ENCODE data around the gene CARD10. TPM values are rescaled to one million over a fixed set of nuclear protein-coding genes. Genes with fewer than 3 reads are reported as not detected.
A peak's percentile ranks its signal among the peaks of the same experiment; 100 is the strongest.

CARD10 gene
- polyA plus RNA-seq, 1 of the 3 experiments (the other 2 are of a cell fraction) = 14.5 TPM

GRCh38 chr22:37459206-37459605 lies 60.0 kb downstream of the CARD10 start:
- TF ChIP-seq JUND (IDR thresholded peaks at IDR 0.05) (no peak), NFIC (IDR thresholded peaks at IDR 0.05; ENCODE audit: borderline replicate concordance) (no peak), RFX5 (IDR thresholded peaks at IDR 0.05; ENCODE audit: low read length) (no peak), TEAD4 (IDR thresholded peaks at IDR 0.05; ENCODE audit: borderline replicate concordance, insufficient read depth) (no peak), CTCF (IDR thresholded peaks at IDR 0.05) (no peak)
- ChIA-PET CTCF (interaction anchor here (0.7 to 9.3 kb wide), 13 partner anchors 10 to 199 kb away, joined by 3 to 203 read pairs (median 9); partner anchors contain the start of gene ELFN2), POLR2A (no interaction called here)
- no peak overlapping the region for H3K9ac ChIP-seq
- H2AFZ ChIP-seq (ENCODE audit: low read depth) = no peak overlapping the region
- H3F3A ChIP-seq (replicated peaks; ENCODE audit: insufficient read depth) = peaks cover 11% of the 10 kb centered on the region
- peaks cover 16 to 23% of the 10 kb centered on the region in 2 experiments; a peak in 2 of 4 replicates for H3K4me1 ChIP-seq (ENCODE audit: control insufficient read depth in 1 of 2, insufficient read depth in 2 of 2, low read depth in 1 of 2, low read length in 1 of 2)
- H3K9me3 ChIP-seq = no peaks in the 10 kb centered on the region
- no peaks in the 10 kb centered on the region for H3K36me3 ChIP-seq (replicated peaks in 1 of 2; ENCODE audit: control insufficient read depth in 1 of 2, insufficient read depth in 2 of 2, low read length in 1 of 2)
- no peak overlapping the region for H3K4me2 ChIP-seq
- H3K27me3 ChIP-seq (ENCODE audit: insufficient read depth) = no peaks in the 10 kb centered on the region
- no peaks in the 10 kb centered on the region for H3K9me2 ChIP-seq
- H3K27ac ChIP-seq (ENCODE audit: low read depth in 2 of 2, low read length in 1 of 2) = no peak overlapping the region
- H4K20me1 ChIP-seq (ENCODE audit: insufficient read depth) = no peaks in the 10 kb centered on the region
- no peaks in the 10 kb centered on the region for H3K79me2 ChIP-seq (ENCODE audit: insufficient read depth)
- no peak for DNase-seq
- H3K4me3 ChIP-seq (ENCODE audit: low read depth in 2 of 2, low read length in 1 of 2) = no peak overlapping the region
- 75% methylated on average over 9 of the region's 9 CpGs for WGBS (ENCODE audit: low lambda C conversion rate)

- no peaks in the 10 kb centered on the region for H3K9me2 ChIP-seq
- TF ChIP-seq RFX5 (IDR thresholded peaks at IDR 0.05; ENCODE audit: low read length) (no peak), POLR2AphosphoS5 (IDR thresholded peaks at IDR 0.05; ENCODE audit: low read depth, low read length) (no peak), EP300 (IDR thresholded peaks at IDR 0.05; ENCODE audit: borderline replicate concordance in 1 of 2, low read depth in 1 of 2, low read length in 1 of 2) (no peak), CHD2 (IDR thresholded peaks at IDR 0.05; ENCODE audit: low read length, partially characterized antibody) (no peak), USF1 (IDR thresholded peaks at IDR 0.05; ENCODE audit: borderline replicate concordance, low read depth) (no peak), FOXM1 (IDR thresholded peaks at IDR 0.05; ENCODE audit: low read depth) (no peak), FOXJ3 (CRISPR knock-in tag; IDR thresholded peaks at IDR 0.05) (no peak), PBX3 (IDR thresholded peaks at IDR 0.05) (no peak), NFIC (IDR thresholded peaks at IDR 0.05; ENCODE audit: borderline replicate concordance) (no peak), MAX (IDR thresholded peaks at IDR 0.05; ENCODE audit: low read depth) (no peak), USF2 (IDR thresholded peaks at IDR 0.05; ENCODE audit: borderline replicate concordance, low read depth, low read length) (no peak), RAD21 (IDR thresholded peaks at IDR 0.05; ENCODE audit: low read length) (peak; percentile 98), SMC3 (IDR thresholded peaks at IDR 0.05; ENCODE audit: low read depth, low read length) (peak; percentile 97), CTCF (IDR thresholded peaks at IDR 0.05) (peak; percentile 96), TAF1 (IDR thresholded peaks at IDR 0.05; ENCODE audit: borderline replicate concordance, low read depth, low read length) (no peak), GABPA (IDR thresholded peaks at IDR 0.05; ENCODE audit: low read depth) (no peak)
- H2AFZ ChIP-seq (ENCODE audit: low read depth) = no peak overlapping the region
- H3K4me2 ChIP-seq = no peak overlapping the region
- POLR2A ChIA-PET = no interaction called here
- DNase-seq = peak; percentile 85
- peaks cover 11% of the 10 kb centered on the region for H3F3A ChIP-seq (replicated peaks; ENCODE audit: insufficient read depth)
- no peaks in the 10 kb centered on the region for H4K20me1 ChIP-seq (ENCODE audit: insufficient read depth)
- no peak overlapping the region for H3K27ac ChIP-seq (ENCODE audit: low read depth in 2 of 2, low read length in 1 of 2)
- 26% methylated on average over 2 of the region's 4 CpGs for WGBS (ENCODE audit: low lambda C conversion rate)
- H3K4me3 ChIP-seq (ENCODE audit: low read depth in 2 of 2, low read length in 1 of 2) = no peak overlapping the region; a peak in 1 of 4 replicates
- H3K4me1 ChIP-seq (ENCODE audit: control insufficient read depth in 1 of 2, insufficient read depth in 2 of 2, low read depth in 1 of 2, low read length in 1 of 2) = peaks cover 8 to 16% of the 10 kb centered on the region in 2 experiments; a peak in 2 of 4 replicates
- no peak overlapping the region for H3K9ac ChIP-seq
- H3K36me3 ChIP-seq (replicated peaks in 1 of 2; ENCODE audit: control insufficient read depth in 1 of 2, insufficient read depth in 2 of 2, low read length in 1 of 2) = no peaks in the 10 kb centered on the region
- H3K27me3 ChIP-seq (ENCODE audit: insufficient read depth) = no peaks in the 10 kb centered on the region
- H3K79me2 ChIP-seq (ENCODE audit: insufficient read depth) = no peaks in the 10 kb centered on the region
- CTCF ChIA-PET = interaction anchor here (0.6 to 9.3 kb wide), 44 partner anchors 8 to 251 kb away, joined by 3 to 203 read pairs (median 4); partner anchors contain the start of genes CARD10, ELFN2 and RAC2
- H3K9me3 ChIP-seq = no peaks in the 10 kb centered on the region
Measured at GRCh38 chr22:37457093-37457893, 61.9 kb downstream of the CARD10 start.

All from SK-N-SH (cell line).